Measurements from ENCODE around the gene UNC5C. TPM values are rescaled to one million over a fixed set of nuclear protein-coding genes. Genes with fewer than 3 reads are reported as not detected.
"Not testable (repeated sequence)": the region's sequence is repeated elsewhere in the genome, so short reads cannot be mapped to it uniquely, and the experiment has no call there.

The UNC5C gene
- total RNA-seq, 1 donor = under 0.01 TPM

DNA sequence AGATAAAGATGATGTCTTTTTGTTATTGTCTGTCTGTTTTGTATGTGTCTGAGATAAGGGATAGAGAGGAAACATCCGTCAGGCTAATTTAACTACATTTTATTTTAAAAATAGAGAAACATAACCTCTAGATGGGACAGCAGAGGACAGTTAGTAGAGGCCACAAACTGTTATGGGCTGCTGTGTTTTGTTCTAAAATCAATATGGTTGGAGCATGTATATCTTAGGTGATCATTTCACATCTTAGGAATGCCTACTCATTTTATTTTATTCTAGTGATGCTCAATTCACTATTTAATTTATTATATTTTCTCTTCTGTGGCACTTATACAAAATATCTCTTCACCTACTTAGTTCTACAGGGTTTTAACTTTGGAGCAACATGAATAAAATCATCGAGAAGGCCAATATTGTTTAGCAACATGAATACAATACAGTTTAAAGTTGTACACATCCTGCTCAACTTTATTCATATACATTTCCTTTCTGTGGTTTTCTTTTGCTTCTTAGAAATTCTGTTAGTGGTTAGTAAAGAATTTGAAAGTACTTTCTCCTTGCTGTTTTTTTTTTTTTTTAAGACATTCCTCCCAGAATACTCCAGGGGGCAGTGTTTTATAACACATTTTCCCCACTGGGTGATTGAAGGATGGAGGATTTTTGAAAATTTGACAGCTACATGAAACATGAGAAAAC is 392.9 kb downstream of the UNC5C start:
- peak in 2 of 3 donors; percentile 28 to 78 for DNase-seq (ENCODE audit: low read depth in 2 of 3, low spot score in 2 of 3)

DNA sequence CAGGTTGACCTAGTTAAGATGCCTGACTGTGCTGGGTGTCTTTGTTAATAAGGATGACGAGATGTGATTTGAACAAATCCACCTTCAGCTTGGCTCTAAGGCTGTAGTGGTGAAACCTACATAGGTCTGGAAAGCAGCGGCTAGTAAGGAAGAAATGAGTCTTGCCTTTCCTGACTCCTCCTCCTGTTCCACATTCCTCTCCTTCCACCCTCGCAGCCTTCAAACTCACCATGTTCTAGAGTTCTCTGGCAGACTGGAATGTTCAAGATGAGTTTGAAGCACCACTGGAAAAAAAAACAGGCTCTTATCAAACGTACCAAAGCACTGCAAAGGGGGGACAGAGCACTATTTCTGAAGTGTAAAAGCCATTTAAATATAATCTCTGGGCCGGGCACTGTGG is 395.6 kb downstream of the UNC5C start:
- DNase-seq (ENCODE audit: low read depth in 2 of 3, low spot score in 2 of 3) = no peak

DNA sequence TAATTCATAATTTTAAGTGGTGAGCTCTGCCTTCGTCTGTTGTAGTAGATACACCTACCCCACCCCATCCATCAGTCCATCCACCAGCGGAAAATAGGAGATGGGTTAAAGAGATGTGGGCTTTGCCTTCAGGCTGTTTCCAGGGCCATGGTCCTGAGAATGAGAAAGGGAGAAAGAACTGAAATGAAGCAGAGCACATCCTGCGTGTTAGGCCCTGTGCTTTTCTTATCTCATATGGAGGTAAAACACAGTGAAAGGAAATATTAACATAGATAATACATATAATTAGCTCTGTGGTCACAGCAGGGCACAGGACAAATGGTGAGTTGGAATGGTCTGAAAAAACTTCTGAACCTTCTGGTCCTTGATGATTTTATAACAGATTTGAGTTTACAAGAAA is 397.5 kb downstream of the UNC5C start:
- DNase-seq (ENCODE audit: low read depth in 2 of 3, low spot score in 2 of 3) = no peak

DNA sequence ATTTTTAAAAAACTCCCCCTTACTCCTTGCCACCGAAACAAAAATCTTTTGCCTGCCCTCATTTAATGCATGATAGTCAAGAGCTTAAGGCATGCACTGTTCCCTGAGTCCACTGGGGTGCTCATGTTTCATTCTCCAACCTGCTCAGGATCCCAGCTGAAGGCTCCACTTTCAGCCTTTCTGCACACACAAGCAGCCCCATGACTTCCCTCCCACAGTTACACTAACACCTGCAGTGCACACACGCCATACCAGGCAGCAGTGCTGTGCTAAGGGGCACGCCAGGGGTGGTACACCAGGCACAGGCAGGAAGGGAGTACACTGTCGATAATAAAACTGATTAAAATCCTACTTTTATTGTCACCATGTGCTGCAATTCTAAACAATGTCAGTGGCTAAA is 405.8 kb downstream of the UNC5C start:
- DNase-seq (ENCODE audit: low read depth in 2 of 3, low spot score in 2 of 3) = no peak

DNA sequence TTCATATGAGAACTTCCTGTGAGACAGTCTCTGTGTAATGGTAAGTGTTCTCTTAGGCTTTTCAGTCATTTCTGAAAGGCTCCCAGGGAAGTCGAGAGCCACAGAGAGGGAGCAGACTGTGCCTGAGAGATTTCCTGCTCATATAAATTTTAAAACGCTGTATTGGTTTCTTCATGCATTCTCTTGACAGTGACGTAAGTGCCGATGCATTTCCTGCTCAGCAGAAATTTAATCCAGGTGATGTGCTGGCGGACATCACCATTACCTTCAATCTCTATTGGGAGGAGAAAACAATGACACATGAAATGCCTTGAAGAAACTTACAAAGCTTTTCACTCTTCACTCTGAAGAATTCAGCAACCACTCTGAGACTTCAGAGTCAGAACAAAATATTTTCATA is 407.4 kb downstream of the UNC5C start:
- DNase-seq (ENCODE audit: low read depth in 2 of 3, low spot score in 2 of 3) = no peak

DNA sequence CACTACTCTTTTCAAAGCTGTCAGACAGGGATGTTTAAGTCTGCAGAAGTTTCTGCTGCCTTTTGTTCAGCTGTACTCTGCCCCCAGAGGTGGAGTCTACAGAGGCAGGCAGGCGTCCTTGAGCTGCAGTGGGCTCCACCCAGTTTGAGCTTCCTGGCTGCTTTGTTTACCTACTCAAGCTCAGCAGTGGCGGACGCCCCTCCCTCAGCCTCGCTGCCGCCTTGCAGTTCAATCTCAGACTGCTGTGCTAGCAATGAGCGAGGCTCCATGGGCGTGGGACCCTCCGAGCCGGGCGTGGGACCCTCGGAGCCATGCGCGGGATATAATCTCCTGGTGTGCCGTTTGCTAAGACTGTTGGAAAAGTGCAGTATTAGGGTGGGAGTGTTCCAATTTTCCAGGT is 409.3 kb downstream of the UNC5C start:
- not testable (repeated sequence) for DNase-seq (ENCODE audit: low read depth in 2 of 3, low spot score in 2 of 3)

DNA sequence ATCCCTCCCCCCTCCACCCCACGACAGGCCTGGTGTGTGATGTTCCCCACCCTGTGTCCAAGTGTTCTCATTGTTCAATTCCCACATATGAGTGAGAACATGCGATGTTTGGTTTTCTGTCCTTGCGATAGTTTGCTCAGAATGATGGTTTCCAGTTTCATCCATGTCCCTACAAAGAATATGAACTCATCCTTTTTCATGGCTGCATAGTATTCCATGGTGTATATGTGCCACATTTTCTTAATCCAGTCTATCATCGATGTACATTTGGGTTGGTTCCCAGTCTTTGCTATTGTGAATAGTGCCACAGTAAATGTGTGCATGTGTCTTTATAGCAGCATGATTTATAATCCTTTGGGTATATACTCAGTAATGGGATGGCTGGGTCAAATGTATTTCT is 414.8 kb downstream of the UNC5C start:
- DNase-seq (ENCODE audit: low read depth in 2 of 3, low spot score in 2 of 3) = not testable (repeated sequence)

DNA sequence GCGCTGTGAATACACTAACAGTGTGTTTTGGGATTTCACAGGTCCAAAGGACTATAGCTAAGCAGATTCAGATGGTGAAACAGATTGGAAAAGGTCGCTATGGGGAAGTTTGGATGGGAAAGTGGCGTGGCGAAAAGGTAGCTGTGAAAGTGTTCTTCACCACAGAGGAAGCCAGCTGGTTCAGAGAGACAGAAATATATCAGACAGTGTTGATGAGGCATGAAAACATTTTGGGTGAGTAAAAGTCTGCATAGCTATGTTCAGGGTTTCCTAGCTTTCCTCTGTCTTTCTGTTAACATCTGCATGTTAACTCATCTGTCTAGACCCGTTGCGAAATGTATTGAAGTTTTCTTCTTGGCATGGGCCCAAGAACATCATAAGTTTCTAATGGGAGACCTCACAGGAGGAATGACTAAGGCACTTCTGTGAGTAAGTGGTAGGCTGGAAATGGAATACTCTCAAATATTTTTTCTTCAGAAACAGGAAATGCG is 418.9 kb downstream of the UNC5C start:
- DNase-seq (ENCODE audit: low read depth in 2 of 3, low spot score in 2 of 3) = peak in 2 of 3 donors; percentile 66 to 84

DNA sequence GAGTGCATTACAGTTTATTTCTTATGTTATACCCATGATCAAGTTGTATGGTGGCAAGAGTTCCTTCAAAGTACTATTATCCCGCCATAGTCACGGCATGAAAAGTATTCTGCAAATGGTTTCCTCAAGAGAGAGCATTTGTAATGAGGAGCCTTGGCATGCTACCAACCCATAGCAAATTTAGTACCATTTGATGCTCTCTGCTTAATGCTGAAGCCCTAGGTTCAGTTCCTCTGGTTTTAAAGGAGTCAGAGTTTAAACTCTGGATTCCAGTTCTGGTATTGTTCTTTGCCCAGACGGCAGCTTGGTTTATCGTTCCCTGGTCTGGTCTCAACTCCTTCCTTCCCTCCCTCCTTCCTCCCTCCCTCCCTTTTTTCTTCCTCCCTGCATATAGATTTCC is 419.7 kb downstream of the UNC5C start:
- no peak for DNase-seq (ENCODE audit: low read depth in 2 of 3, low spot score in 2 of 3)

DNA sequence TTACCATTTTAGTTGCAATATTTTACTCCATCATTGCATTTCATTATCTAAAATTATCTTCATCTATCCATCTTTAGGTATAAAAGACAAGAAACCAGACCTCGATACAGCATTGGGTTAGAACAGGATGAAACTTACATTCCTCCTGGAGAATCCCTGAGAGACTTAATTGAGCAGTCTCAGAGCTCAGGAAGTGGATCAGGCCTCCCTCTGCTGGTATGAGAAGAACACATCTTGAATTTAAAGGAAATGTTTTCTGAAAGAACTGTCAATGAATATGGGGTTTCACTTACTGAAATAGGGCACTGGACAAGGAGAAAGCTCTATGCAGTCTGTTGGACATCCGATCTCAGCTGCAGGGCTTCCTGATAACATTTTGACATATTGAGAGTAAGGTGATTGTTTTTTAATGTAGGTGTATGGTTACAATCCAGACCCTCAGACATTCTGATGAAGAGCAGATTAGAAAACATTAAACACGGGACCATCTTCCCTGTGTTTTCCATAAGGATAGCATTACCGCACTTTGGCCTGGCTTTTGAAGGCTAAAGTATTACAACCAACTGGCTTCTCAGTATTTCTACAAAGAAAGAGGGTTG is 423.8 kb downstream of the UNC5C start:
- DNase-seq (ENCODE audit: low read depth in 2 of 3, low spot score in 2 of 3) = peak in 2 of 3 donors; percentile 17 to 19

DNA sequence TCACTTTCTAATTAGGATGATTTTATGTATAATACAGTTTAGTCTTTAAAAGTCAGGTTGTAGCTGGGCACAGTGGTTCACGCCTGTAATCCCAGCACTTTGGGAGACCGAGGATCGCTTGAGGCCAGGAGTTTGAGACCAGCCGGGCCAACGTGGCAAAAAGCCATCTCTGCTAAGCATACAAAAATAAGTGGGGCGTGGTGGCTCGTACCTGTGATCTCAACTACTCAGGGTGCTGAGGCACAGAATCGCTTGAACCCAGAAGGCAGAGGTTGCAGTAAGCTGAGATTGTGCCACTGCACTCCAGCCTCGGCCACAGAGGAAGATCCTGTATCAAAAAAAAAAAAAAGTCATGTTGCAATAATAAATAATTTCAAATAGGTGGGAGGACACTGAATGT is 426.8 kb downstream of the UNC5C start:
- no peak for DNase-seq (ENCODE audit: low read depth in 2 of 3, low spot score in 2 of 3)

DNA sequence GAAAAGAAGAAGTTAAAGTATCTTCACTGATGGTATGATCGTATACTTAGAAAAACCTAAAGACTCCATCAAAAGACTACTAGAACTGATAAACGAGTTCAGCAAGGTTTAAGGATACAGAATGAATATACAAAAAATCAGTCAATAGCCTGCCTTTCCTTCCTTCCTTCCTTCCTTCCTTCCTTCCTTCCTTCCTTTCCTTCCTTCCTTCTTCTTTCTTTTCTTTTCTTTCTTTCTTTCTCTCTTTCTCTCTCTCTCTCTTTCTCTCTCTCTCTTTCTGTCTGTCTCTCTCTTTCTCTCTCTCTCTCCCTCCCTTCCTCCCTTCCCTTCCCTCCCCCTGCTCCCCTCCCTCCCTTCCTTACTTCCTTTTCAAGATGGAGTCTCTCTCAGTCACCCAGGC is 428.3 kb downstream of the UNC5C start:
- DNase-seq (ENCODE audit: low read depth in 2 of 3, low spot score in 2 of 3) = no peak

DNA sequence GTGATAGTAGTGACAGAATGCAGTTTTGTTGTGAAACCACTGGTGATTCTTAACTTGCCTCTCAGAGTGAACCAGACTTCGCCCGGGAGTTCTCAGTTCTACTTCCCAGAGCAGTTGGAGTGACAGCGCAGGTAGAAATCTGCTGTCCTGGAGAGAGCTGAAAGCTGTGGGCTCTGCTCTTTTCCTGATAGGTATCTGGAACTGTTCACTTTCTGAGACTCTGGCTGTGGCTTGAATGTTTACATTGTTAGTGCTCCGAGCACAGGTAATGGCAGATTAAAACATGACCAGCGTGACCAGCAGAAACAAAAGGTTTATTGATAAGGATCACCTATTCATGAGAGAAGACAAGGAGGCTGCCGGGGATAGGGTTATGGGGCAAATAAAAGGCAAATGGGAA is 430.3 kb downstream of the UNC5C start:
- DNase-seq (ENCODE audit: low read depth in 2 of 3, low spot score in 2 of 3) = no peak

DNA sequence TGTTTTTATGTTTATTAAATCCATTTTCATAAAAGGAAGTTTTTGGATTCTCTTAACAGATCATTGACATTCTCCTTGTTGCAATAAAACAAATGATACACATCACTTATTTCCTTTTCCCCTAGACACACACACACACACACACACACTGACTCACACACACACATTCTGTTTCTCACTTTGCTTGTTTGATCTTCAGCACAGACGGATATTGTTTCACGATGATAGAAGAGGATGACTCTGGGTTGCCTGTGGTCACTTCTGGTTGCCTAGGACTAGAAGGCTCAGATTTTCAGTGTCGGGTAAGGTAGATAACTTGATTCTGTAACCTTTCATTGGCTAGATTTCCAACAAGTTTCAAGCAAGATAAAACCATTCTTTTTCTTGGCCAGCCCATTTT is 434.3 kb downstream of the UNC5C start:
- no peak for DNase-seq (ENCODE audit: low read depth in 2 of 3, low spot score in 2 of 3)
